ENCODE measurements around the gene HOXA1.

Gene HOXA1

GRCh38 chr7:27123477-27124053 is 27.8 kb upstream of the HOXA1 start:
- H3K27me3 ChIP-seq (ENCODE audit: insufficient read depth, low read length): peaks cover 99% of the 10 kb centered on the region
- H3K27ac ChIP-seq (ENCODE audit: low read depth, low read length): no peak overlapping the region
- H2AFZ ChIP-seq (ENCODE audit: low read length, unreplicated experiment): no peak overlapping the region
- no peaks in the 10 kb centered on the region for H3K79me2 ChIP-seq (ENCODE audit: control insufficient read depth, insufficient read depth, low read length, unreplicated experiment)
- 0 out of 2 replicates have a peak overlapping the region, but pooled peaks have one; percentile 16 for H3K4me3 ChIP-seq (ENCODE audit: low read depth, low read length)
- peaks cover 4% of the 10 kb centered on the region for H3K4me1 ChIP-seq (ENCODE audit: control insufficient read depth, insufficient read depth, low read length, unreplicated experiment)
- no peaks in the 10 kb centered on the region for H3K36me3 ChIP-seq (ENCODE audit: insufficient read depth, low read length)

GRCh38 chr7:27123007-27123476 is 27.2 kb upstream of the HOXA1 start:
- Histone ChIP-seq H3K36me3 (ENCODE audit: insufficient read depth, low read length) (no peaks in the 10 kb centered on the region), H3K4me1 (ENCODE audit: control insufficient read depth, insufficient read depth, low read length, unreplicated experiment) (peaks cover 4% of the 10 kb centered on the region), H3K27ac (ENCODE audit: low read depth, low read length) (no peak overlapping the region), H3K4me3 (ENCODE audit: low read depth, low read length) (no peak overlapping the region), H3K27me3 (ENCODE audit: insufficient read depth, low read length) (peaks cover 99% of the 10 kb centered on the region), H3K79me2 (ENCODE audit: control insufficient read depth, insufficient read depth, low read length, unreplicated experiment) (no peaks in the 10 kb centered on the region), H2AFZ (ENCODE audit: low read length, unreplicated experiment) (no peak overlapping the region)

- H3K36me3 ChIP-seq (ENCODE audit: insufficient read depth, low read length): no peaks in the 10 kb centered on the region
- H3K4me3 ChIP-seq (ENCODE audit: low read depth, low read length): no peak overlapping the region
- H3K27me3 ChIP-seq (ENCODE audit: insufficient read depth, low read length): peaks cover 99% of the 10 kb centered on the region
- peaks cover 4% of the 10 kb centered on the region for H3K4me1 ChIP-seq (ENCODE audit: control insufficient read depth, insufficient read depth, low read length, unreplicated experiment)
- no peak overlapping the region for H3K27ac ChIP-seq (ENCODE audit: low read depth, low read length)
- no peaks in the 10 kb centered on the region for H3K79me2 ChIP-seq (ENCODE audit: control insufficient read depth, insufficient read depth, low read length, unreplicated experiment)
- H2AFZ ChIP-seq (ENCODE audit: low read length, unreplicated experiment): no peak overlapping the region
These were observed 26.5 kb upstream of the HOXA1 start for GRCh38 chr7:27122077-27122910.

- Histone ChIP-seq H3K27me3 (ENCODE audit: insufficient read depth, low read length) (peaks cover 99% of the 10 kb centered on the region), H2AFZ (ENCODE audit: low read length, unreplicated experiment) (no peak overlapping the region), H3K4me1 (ENCODE audit: control insufficient read depth, insufficient read depth, low read length, unreplicated experiment) (peaks cover 4% of the 10 kb centered on the region), H3K27ac (ENCODE audit: low read depth, low read length) (no peak overlapping the region), H3K79me2 (ENCODE audit: control insufficient read depth, insufficient read depth, low read length, unreplicated experiment) (no peaks in the 10 kb centered on the region), H3K4me3 (ENCODE audit: low read depth, low read length) (no peak overlapping the region), H3K36me3 (ENCODE audit: insufficient read depth, low read length) (no peaks in the 10 kb centered on the region)
These were observed 25.9 kb upstream of the HOXA1 start for GRCh38 chr7:27121684-27122076.

- H3K27me3 ChIP-seq (ENCODE audit: insufficient read depth, low read length): peaks cover 98% of the 10 kb centered on the region
- no peaks in the 10 kb centered on the region for H3K36me3 ChIP-seq (ENCODE audit: insufficient read depth, low read length)
- H3K4me1 ChIP-seq (ENCODE audit: control insufficient read depth, insufficient read depth, low read length, unreplicated experiment): peaks cover 4% of the 10 kb centered on the region
These were observed 23.7 kb upstream of the HOXA1 start for GRCh38 chr7:27119412-27119911.

GRCh38 chr7:27118580-27118979 is 22.8 kb upstream of the HOXA1 start:
- H3K27me3 ChIP-seq (ENCODE audit: insufficient read depth, low read length): peaks cover 95% of the 10 kb centered on the region
- no peaks in the 10 kb centered on the region for H3K4me1 ChIP-seq (ENCODE audit: control insufficient read depth, insufficient read depth, low read length, unreplicated experiment)
- no peak overlapping the region for H3K4me3 ChIP-seq (ENCODE audit: low read depth, low read length)
- no peaks in the 10 kb centered on the region for H3K36me3 ChIP-seq (ENCODE audit: insufficient read depth, low read length)
- no peak overlapping the region for H2AFZ ChIP-seq (ENCODE audit: low read length, unreplicated experiment)
- H3K27ac ChIP-seq (ENCODE audit: low read depth, low read length): no peak overlapping the region
- no peaks in the 10 kb centered on the region for H3K79me2 ChIP-seq (ENCODE audit: control insufficient read depth, insufficient read depth, low read length, unreplicated experiment)

More at GRCh38 chr7:27119412-27119911, 23.7 kb upstream of the HOXA1 start:
- Histone ChIP-seq H3K27ac (ENCODE audit: low read depth, low read length) (no peak overlapping the region), H3K4me3 (ENCODE audit: low read depth, low read length) (no peak overlapping the region), H3K79me2 (ENCODE audit: control insufficient read depth, insufficient read depth, low read length, unreplicated experiment) (no peaks in the 10 kb centered on the region), H2AFZ (ENCODE audit: low read length, unreplicated experiment) (no peak overlapping the region)

- H3K4me1 ChIP-seq (ENCODE audit: control insufficient read depth, insufficient read depth, low read length, unreplicated experiment): no peaks in the 10 kb centered on the region
- H3K79me2 ChIP-seq (ENCODE audit: control insufficient read depth, insufficient read depth, low read length, unreplicated experiment): no peaks in the 10 kb centered on the region
- H2AFZ ChIP-seq (ENCODE audit: low read length, unreplicated experiment): no peak overlapping the region
- H3K27me3 ChIP-seq (ENCODE audit: insufficient read depth, low read length): peaks cover 95% of the 10 kb centered on the region
- H3K27ac ChIP-seq (ENCODE audit: low read depth, low read length): no peak overlapping the region
- no peaks in the 10 kb centered on the region for H3K36me3 ChIP-seq (ENCODE audit: insufficient read depth, low read length)
- H3K4me3 ChIP-seq (ENCODE audit: low read depth, low read length): peak overlapping the region; percentile 67
These were observed 22.2 kb upstream of the HOXA1 start for GRCh38 chr7:27117887-27118491.

- H3K4me3 ChIP-seq (ENCODE audit: low read depth, low read length): peak overlapping the region; percentile 67
- H2AFZ ChIP-seq (ENCODE audit: low read length, unreplicated experiment): no peak overlapping the region
- peaks cover 95% of the 10 kb centered on the region for H3K27me3 ChIP-seq (ENCODE audit: insufficient read depth, low read length)
- no peaks in the 10 kb centered on the region for H3K79me2 ChIP-seq (ENCODE audit: control insufficient read depth, insufficient read depth, low read length, unreplicated experiment)
- no peaks in the 10 kb centered on the region for H3K36me3 ChIP-seq (ENCODE audit: insufficient read depth, low read length)
- H3K4me1 ChIP-seq (ENCODE audit: control insufficient read depth, insufficient read depth, low read length, unreplicated experiment): no peaks in the 10 kb centered on the region
- no peak overlapping the region for H3K27ac ChIP-seq (ENCODE audit: low read depth, low read length)
These were observed 21.4 kb upstream of the HOXA1 start for GRCh38 chr7:27116962-27117886.

GRCh38 chr7:27116031-27116961 is 20.5 kb upstream of the HOXA1 start:
- no peak overlapping the region for H2AFZ ChIP-seq (ENCODE audit: low read length, unreplicated experiment)
- no peaks in the 10 kb centered on the region for H3K79me2 ChIP-seq (ENCODE audit: control insufficient read depth, insufficient read depth, low read length, unreplicated experiment)
- H3K27me3 ChIP-seq (ENCODE audit: insufficient read depth, low read length): peaks cover 95% of the 10 kb centered on the region
- H3K27ac ChIP-seq (ENCODE audit: low read depth, low read length): no peak overlapping the region
- H3K4me3 ChIP-seq (ENCODE audit: low read depth, low read length): no peak overlapping the region
- H3K4me1 ChIP-seq (ENCODE audit: control insufficient read depth, insufficient read depth, low read length, unreplicated experiment): no peaks in the 10 kb centered on the region
- no peaks in the 10 kb centered on the region for H3K36me3 ChIP-seq (ENCODE audit: insufficient read depth, low read length)

Data from ACC112 (cell line).